GM18868 (cell line): ENCODE data around the gene PGM2L1.
A peak's percentile ranks its signal among the peaks of the same experiment; 100 is the strongest.
"Not testable (repeated sequence)": the region's sequence is repeated elsewhere in the genome, so short reads cannot be mapped to it uniquely, and the experiment has no call there.

Experiments
- ATAC-seq: cut with Tn5 transposase; IDR thresholded peaks from one replicate; pipeline ENCODE4 v1.9.1; 2021; ENCODE audit warnings: mild to moderate bottlenecking, moderate library complexity; ENCODE audit not compliant: unreplicated experiment

Gene PGM2L1

DNA sequence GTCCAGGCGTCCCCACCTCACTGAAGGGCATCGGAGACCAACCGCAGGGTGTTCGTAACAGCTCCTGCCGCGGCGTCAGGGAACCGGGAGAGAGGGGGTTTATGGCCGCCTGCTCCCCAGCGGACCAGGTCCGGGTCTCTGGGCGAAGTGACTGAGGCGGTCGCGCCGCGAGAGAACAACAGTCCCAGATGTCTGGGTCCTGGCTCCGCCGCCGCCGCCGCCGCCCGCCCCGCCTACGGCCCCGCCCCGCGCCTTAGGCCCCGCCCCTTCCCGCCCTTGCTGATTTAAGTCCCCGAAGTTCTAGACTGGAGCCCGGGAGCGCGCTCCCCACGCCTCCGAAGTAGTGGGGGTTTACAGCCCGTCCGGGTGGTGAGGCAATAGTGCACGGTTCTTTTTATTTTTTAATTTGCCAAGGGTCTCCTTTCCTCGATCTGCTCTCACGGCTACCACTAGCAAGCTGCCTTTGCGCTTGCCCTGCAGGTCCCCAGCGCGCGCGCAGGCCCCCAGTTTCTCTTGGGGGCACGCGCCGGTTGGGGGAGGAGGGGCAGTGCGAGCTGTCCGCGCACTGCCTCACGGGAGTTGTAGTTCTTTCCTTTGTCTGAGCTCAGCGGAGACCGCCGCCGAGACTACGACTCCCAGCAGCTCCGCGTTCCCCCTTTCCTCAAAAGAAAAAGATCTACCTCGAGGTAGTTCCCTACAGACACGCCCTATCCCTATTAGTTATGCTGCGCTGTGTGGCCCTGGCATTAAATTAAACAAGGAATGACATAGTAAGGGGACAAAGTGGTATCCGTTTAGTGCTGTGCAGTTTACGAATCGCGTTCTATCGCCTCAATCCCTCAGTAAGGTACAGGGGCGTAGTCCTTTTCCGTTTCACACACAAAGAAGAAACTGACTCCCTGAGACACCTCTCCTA is at the start of gene PGM2L1:
Gene PGM2L1 (minus strand): TSS at position 190 of the 916 bp plus-strand sequence. CDS start 272 bp downstream, outside the sequence.
- peak; percentile 94 for ATAC-seq

DNA sequence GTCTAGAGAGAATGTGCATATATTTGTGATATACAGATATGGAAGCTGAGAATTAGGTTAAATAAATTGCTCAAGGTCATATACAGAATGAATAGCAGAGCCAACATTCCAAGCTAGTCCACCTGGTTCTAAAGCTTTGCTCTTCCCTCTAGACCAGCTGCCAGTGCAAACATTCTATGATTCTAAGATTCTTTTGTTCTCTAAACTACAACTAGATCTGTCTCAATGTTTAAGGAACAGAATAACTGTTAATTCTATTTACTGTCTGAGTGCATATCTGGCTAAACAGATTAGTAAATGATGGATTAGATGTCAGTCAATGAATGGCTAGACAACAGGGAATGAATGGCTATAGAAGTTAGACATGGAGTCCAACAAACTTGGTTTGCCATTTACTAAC is 49.5 kb upstream of the PGM2L1 start:
- ATAC-seq = no peak

DNA sequence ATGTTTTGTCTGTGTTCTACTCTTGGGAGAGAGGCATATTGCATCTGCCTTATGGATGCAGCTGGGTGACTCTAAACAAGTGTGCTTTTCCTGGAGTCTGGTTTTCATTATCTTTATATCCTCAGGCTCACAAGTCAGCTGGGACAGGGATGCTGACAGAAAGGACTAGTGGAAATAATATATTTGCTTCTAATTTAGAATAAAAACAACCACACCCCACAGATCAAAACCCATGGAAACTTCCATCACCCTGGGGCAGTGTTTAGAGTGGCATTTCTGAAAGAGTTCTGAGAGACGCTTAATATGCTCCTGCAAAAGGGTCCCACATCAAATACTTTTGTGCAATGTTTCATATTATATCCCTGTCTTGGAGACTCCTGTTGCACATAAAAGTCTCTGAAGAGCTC is 48.3 kb upstream of the PGM2L1 start:
- no peak for ATAC-seq

DNA sequence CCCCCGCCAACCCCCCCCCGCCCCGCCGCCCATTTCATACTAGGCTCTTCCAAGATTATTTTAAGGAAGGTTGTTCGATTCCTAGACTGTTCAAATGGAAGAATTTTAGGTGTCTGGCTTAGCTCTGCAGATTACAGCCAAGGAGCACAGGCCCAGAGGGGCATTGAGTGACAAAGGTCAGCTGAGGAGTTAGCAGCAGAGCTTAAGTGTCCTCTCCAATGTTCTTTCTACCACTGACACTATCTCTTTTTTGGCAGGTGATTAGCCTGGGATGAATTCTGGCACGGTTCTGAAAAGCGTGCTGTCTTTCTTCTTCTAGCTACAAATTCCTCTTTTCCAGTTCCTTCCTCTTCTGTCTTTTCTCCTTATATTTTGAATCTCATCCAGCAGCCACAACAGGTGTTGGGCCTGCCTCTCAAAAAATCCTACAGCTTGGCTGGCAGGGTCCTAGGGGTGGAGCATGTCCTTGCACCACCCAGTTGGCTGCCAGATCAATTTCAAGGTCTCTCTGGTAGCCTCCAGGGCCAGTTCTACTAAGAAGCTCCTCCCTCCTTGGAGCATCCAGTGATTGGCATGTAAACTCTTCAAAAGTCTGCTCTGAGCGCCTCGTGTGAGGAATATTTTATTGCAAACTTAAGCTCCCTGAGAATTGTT is 46.1 kb upstream of the PGM2L1 start:
- no peak for ATAC-seq

DNA sequence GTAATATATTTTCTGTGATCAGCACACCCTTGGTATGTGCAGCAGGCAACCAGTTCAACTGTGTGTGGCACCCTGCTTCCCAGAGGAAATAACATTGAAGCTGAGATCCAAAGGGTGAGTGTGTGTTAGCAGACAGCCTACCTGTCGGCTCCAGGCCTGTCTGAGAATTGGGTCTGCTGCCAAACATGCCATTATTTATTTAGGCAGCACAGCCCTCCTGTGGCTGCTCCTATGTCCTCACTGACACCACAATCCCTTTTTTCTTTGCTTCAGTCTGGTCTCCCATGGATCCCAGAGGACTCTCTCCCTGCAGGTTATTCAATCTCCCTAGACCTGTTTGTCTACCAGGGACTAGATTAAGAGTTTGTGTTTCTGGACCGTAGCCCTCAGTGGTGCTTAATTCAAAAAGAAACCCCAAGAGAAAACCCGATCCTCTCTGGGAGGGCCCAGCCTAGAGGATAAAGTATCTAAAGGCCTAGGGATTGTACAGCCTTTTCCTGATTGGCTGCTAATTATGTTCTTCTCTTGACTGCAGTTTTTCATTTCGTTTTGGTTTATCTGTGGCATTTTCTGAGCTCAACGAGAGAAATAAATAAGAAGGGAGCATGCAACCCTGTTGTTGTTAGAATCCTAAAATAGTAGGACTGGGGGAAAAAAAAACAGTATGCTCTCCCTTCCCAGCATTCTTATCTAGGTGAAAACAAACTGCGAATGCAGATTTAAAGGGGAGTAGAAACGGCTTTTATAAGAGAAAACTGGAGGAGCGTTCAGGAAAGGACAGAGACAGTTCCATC is 45.0 kb upstream of the PGM2L1 start:
- no peak for ATAC-seq

DNA sequence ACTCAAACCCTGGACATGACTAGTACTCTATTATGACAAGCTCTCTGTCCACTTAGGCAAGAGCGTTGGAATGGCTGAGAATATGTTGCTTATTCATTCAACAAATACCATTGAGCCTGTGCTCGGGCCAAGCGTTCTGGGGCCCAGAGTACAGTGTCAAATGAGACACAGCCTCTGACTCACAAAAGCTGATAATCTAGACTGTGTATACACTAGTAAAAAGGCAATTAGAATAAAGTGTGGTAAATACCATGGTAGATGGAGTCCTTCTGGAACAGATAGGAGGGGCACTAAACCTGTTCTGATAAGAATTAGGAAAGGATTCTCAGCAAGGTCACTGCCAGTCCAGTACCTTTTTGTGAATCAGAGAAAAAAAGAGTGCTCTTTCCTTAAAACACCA is 44.4 kb upstream of the PGM2L1 start:
- ATAC-seq = no peak

DNA sequence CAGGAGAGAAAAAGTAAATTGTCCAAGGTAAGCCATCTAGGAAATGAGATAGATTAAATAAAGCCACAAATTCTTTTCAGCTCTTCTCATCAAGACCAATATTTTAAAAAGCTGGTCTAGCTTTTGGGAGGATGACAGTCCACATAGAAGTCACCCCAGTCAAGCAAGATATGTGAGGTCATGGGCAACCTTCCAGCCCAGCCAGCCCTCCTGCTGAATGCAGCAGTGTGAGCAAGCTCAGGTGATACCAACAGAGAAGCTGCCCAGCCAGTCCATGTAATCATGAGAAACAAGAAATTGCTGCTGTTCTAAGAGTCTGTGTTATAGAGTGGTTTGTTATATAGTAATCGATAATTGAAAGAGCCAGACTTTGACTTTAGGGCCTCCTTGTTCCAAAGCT is 40.4 kb upstream of the PGM2L1 start:
- no peak for ATAC-seq

DNA sequence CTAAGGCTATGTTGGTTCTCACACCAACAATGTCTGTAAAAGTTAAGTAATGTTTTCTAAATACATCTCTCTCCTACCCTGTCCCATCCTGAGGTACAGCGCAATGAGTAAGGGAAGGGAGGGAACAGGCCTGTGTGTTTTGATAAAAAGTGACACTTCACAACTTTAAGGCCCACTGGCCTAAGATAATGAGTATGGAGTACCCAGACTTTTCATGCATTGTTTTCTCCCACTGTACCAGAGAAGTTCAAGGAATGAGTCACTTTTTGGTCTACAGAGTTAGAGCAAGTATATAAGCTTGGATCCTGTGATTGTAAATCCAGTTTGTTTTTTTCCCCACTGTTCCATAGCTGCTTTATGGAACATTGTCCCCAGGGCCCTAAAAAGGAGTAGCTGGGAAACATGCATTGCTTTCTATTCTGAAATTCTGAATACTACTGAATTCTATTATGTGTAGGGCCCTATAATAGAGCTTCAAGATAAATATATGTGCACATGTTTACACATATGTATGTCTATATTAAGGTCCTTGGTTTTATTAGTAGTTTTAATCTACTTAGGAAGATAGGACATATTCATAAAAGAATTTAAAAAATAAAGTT is 39.3 kb upstream of the PGM2L1 start:
- ATAC-seq = no peak

DNA sequence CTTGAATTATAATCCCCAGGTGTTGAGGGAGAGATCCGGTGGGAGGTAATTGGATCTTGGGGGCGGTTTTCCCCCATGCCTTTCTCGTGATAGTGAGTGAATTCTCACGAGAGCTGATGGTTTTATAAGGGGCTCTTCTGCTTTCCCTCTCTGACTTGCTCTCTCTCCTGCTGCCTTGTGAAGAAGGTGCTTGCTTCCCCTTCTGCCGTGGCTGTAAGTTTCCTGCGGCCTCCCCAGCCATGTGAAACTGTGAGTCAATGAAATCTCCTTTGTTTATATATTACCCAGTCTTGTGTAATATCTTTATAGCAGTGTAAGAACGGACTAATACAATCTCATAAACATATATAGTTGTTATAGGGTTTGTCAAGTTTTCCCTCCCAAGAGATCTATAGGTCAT is 36.3 kb upstream of the PGM2L1 start:
- no peak for ATAC-seq

DNA sequence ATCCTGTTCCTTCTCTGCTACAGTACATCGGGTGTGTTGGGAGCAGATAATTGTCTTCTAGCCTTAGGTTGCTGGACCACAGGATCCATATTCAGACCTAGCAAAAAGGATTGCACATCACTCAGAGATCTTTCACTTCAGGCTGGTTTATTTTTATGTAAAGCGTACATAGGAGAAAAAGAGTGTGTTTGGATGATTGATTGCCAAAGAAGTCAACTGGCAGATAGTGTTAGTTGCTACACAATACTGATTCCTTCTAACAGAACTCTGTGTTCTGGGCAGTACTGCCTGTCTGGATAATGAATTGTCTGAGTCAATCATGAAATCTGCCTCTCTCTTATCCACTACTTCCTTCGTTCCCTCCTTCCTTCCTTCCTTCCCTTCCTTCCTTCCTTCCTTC is 31.0 kb upstream of the PGM2L1 start:
- no peak for ATAC-seq

DNA sequence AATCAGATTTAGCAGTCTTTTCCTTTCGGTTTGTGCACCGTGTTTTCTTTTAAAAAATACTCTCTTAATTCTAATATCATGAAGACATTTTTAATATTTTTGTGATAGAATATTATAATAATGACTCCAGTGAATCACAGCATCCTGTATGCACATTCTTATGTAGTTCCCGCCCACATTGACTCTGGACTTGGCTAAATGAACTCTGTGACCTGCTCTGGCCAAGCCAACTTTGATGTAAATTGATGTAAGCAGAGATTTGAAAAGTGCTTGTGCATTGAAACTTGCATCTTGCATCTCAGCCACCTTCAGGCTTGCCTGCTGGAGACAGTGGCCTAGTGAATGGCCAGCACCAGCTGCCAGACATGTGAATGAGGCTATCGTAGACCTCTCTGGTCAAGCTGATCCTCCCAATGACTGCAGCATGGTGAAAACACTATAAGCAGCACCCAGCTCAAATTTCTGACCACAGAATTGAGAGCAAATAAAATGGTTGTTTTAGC is 29.2 kb upstream of the PGM2L1 start:
- no peak for ATAC-seq

DNA sequence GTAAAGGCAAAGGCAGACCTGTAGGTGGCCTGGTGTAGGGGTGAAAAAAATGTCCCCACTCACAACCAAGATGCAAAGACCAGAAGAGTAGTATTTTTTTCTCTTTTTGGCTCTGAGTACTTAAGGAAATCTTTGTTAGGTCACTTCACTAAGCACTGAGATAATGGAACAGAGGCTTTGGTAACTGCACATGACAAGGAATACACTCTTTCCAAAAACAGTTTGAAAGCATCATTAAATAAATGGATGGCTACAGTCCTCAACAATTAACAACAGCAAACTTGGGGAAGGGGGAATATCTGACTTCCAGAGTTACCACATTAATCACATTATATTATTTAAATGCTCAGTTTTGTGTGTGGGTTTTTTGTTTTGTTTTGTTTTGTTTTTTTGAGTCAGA is 26.9 kb upstream of the PGM2L1 start:
- ATAC-seq = no peak

DNA sequence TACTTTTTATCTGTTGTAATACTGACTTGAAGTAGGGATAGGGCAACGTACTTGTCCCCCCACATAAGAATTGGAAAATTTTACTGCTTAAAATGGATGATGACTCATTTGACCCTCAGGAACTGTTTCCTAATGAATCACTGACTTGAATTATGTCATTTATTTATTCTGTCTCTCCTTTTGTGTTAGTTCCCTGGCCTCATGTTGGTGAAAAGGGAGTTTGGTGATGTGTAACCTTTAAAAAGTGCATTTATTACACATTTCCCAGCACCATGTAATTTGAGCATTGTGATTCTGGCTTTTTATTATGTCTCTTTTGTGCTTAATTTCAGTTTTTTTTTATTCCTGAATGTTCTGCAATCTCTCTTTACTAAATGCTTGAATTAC is 20.3 kb upstream of the PGM2L1 start:
- ATAC-seq = no peak

DNA sequence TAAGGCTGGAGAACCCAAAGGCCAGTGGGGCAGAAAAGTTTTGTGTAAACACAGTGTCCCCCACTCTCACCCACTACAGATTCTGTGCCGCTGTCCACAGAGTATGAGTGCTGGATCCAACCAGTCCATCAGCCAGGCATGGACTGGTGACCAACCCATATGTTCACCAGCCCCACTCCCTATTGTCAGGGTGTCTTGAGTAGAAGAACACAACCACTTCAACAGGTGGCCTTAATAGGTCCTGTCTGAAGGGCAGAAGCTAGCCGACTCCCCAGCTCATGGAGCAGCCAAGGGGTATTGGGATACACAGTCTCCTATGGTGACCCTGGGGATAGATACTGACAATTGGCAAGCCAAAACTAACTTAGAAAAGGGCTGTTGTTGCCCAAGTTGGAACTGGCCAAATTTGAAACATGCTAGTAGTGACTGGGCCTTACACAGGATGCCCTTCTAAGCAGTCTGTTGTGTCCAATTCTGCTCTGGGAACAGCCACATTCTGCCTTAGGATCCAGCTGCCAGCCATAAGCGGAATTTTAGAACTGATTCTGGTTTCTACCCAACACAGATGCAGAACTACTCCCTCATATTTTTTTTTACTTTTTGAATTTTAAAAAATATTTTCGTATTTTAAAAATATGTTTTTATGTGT is 19.8 kb upstream of the PGM2L1 start:
- no peak for ATAC-seq

DNA sequence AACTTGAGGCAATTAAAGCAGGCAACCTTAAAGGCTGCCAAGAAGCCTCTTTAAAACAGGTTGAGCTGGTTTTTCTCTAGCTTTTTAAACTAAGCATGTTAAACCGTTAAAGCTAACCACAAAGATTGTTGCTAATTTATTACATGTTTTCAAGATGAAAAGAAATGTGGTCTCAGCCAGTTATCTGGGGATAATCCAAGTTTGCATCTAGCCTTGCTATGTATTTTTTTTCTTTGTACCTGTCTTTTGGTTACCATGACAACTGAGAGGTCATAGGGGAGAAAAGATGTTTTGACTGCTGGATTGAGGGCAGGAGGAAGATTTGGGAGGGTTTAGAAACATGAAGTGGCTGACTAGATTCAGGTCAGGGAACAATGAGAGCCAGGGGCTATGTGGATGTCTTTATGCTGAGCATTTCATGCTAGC is 19.2 kb upstream of the PGM2L1 start:
- ATAC-seq = no peak

DNA sequence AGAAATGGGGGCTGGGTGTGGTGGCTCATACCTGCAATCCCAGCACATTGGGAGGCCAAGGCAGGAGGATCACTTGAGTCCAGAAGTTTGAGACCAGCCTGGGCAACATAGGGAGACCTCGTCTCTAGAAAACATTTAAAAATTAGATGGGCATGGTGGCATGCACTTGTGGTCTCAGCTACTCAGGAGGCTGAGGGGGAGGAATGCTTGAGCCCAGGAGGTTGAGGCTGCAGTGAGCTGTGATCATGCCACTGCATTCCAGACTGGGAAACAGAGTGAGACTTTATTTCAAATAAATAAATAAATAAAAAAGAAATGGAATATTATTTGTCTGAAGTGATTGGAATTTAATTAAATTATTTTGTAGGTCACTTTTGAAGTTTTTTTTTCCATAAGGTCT is 18.7 kb upstream of the PGM2L1 start:
- not testable (repeated sequence) for ATAC-seq

DNA sequence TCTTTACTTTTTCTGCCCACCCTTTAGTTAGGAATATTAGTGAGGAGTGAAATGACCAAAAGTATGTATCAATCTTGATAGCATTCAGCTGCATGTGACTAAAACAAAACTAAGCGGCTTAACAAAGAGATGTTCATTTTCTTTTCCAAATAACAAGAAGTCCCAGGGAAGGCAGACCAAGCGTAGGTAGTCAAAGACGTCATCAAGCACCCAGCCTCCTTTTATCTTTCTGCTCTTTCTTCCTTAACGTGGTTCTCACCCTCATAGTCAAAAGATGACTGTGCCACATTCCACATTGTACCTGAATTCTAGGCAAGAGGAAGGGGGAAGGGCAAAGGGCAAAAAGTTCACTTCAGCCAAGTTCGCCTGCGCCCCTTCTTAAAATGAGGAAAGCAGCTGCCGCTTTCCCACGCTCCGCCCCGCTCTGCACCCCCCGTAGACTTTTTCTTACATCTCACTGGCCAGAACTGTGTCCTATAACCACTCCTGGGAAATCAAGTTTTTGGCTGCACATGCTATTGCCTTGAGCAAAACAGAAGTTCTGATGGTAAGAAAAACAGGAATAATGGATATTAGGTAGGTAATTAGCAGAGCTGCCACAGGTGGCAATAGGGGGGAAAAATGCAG is 14.6 kb upstream of the PGM2L1 start:
- no peak for ATAC-seq

DNA sequence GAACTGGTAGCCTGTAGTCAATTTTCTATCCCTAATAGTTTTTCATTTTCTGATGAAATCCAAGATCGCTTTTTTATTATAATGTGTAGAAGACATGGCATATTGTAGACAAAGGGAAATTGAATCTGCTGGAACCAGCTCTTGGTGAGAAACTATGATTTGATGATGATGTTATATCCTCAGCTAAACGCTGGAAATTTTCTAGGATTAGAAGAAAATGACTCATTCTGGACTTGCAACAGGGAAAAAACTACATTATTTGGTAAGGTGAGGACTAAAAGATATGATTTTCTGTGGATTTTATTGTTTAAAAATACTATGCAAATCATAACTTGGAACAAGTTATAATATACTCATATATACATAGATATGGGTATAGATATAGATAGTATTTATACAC is 14.1 kb upstream of the PGM2L1 start:
- ATAC-seq = no peak

DNA sequence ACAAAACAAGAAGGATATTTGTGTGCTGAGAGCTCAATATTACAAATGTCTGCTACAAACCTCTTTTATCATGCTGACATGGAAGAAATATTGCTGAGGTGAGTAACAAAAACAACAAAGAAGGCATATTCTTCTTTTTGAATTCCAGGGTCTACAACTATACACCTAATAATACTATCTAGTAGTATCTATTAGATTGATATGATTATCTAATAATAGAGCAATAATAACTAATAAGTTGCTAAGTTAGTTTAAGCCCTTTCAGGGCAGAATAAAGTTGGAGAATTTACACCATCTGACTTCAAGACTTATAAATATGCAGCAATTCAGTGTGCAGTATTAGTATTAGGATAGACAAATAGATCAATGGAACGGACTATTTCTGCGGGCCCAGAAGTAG is 11.4 kb upstream of the PGM2L1 start:
- no peak for ATAC-seq
